Breast epithelium (tissue), 4 donors: ENCODE results near the gene CAPG. TPM values are rescaled to one million over a fixed set of nuclear protein-coding genes. Genes with fewer than 3 reads are reported as not detected.
"Not testable (repeated sequence)": the region's sequence is repeated elsewhere in the genome, so short reads cannot be mapped to it uniquely, and the experiment has no call there.

Experiments
- DNase-seq, 2 donors: peaks; one replicate each; pipeline ENCODE4 v3.0.0-alpha.2; 2019; ENCODE audit warnings: low spot score in 2 of 2
- H3K27ac ChIP-seq, 2 donors: fragments of 200-600 bp; sonication (generic) in 1 of 2; one replicate each; pipeline ENCODE4 v1.5.1; 2016 to 2019; ENCODE audit warnings: mild to moderate bottlenecking in 1 of 2
- H3K27me3 ChIP-seq, 2 donors: fragments of 200-600 bp; sonication (generic) in 1 of 2; one replicate each; pipeline versions ENCODE4 v1.5.1 to v1.6.0; 2017 to 2019; ENCODE audit warnings: control low read depth in 1 of 2, mild to moderate bottlenecking in 1 of 2
- H3K36me3 ChIP-seq: fragments of 200-600 bp; one replicate; pipeline ENCODE4 v1.5.1; 2019
- H3K4me1 ChIP-seq, 2 donors: fragments of 200-600 bp; sonication (generic); one replicate each; pipeline ENCODE4 v1.5.1; 2016 to 2019; ENCODE audit warnings: control low read depth in 1 of 2
- H3K4me3 ChIP-seq, 3 donors: fragments of 200-600 bp; sonication (generic); 1 replicate in 2 of 3; 2 replicates in 1 of 3; pipeline ENCODE4 v1.5.1; 2016 to 2019; ENCODE audit warnings: mild to moderate bottlenecking in 3 of 3, moderate library complexity in 2 of 3
- H3K9me3 ChIP-seq, 2 donors: fragments of 200-600 bp; sonication (generic) in 1 of 2; one replicate each; pipeline ENCODE4 v1.5.1; 2016 to 2019; ENCODE audit warnings: control low read depth in 1 of 2
- CTCF ChIP-seq, 3 donors: fragments of 450-650 bp; IDR thresholded peaks; one replicate each; pipeline ENCODE4 v1.5.1; 2016 to 2017; ENCODE audit warnings: antibody characterized with exemption in 3 of 3, mild to moderate bottlenecking in 3 of 3, moderate library complexity in 3 of 3
- POLR2A ChIP-seq: fragments of 450-650 bp; IDR thresholded peaks from one replicate; pipeline ENCODE4 v1.6.1; 2016; ENCODE audit warnings: antibody characterized with exemption, mild to moderate bottlenecking, moderate library complexity
- POLR2AphosphoS5 ChIP-seq, 3 donors: sonication (generic); formaldehyde crosslinking; IDR thresholded peaks; one replicate each; pipeline ENCODE4 v1.6.1; 2017; ENCODE audit warnings: antibody characterized with exemption in 3 of 3
- intact Hi-C: fragments of 100-400 bp; cut with DNase I; formaldehyde crosslinking; loops from one replicate; pipeline ENCODE4 v1.15.1; 2023; ENCODE audit warnings: low total_unique reads
- total RNA-seq, 3 donors: library from RNA; depleted of rRNA; stranded (reverse); fragments of >200 nt; gene quantifications; one replicate each; pipeline ENCODE4 v1.1.0, GENCODE V29; 2016

CAPG gene
- total RNA-seq, 3 donors from 2014 or later, result 102 to 254 (median 109) TPM

GRCh38 chr2:85369500-85369899 is 40.7 kb downstream of the CAPG start:
- Histone ChIP-seq H3K4me1 (no peaks in the 10 kb centered on the region), H3K27me3 (no peaks in the 10 kb centered on the region), H3K27ac (peak overlapping the region in 1 of 2 donors; percentile 77), H3K9me3 (no peaks in the 10 kb centered on the region), H3K36me3 (no peaks in the 10 kb centered on the region), H3K4me3 (no peak overlapping the region)
- TF ChIP-seq POLR2A (no peak), CTCF (IDR thresholded peaks at IDR 0.05) (no peak), POLR2AphosphoS5 (IDR thresholded peaks at IDR 0.05) (no peak)
- intact Hi-C loops, result no loop called here
- DNase-seq, result peak in 1 of 2 donors; percentile 60

DNA sequence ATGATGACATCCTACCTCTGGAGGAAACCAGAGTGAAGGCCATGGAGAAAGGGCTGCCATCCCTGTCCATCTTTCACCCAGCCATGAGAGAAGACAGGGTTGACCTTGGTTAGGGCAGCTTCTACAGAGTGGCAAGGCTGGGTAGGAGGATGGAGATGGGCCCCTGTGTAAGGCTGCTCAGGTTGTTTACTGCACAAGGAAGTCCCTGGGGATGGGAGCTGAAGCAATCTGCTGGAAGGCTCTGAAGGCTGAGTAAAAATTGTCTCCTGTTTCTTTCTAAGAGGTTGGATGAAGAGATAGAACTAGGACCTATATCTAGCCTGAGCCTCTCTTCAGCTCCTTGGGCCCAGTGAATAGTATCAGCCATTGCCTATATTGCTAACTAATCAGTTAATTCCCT is 41.2 kb downstream of the CAPG start:
- Histone ChIP-seq H3K4me3 (no peak overlapping the region), H3K4me1 (no peaks in the 10 kb centered on the region), H3K9me3 (no peaks in the 10 kb centered on the region), H3K27me3 (no peaks in the 10 kb centered on the region), H3K27ac (peak overlapping the region in 1 of 2 donors; percentile 77), H3K36me3 (no peaks in the 10 kb centered on the region)
- TF ChIP-seq POLR2A, result no peak
- no peak for TF ChIP-seq POLR2AphosphoS5 (IDR thresholded peaks at IDR 0.05)
- TF ChIP-seq CTCF (IDR thresholded peaks at IDR 0.05), result no peak
- peak in 1 of 2 donors; percentile 15 for DNase-seq
- intact Hi-C loops, result no loop called here

GRCh38 chr2:85367180-85367579 is 43.0 kb downstream of the CAPG start:
- DNase-seq, result no peak
- Histone ChIP-seq H3K4me3 (no peak overlapping the region), H3K9me3 (no peaks in the 10 kb centered on the region), H3K36me3 (no peaks in the 10 kb centered on the region), H3K27ac (no peak overlapping the region), H3K27me3 (no peaks in the 10 kb centered on the region), H3K4me1 (no peaks in the 10 kb centered on the region)
- intact Hi-C loops, result no loop called here
- no peak for TF ChIP-seq POLR2AphosphoS5 (IDR thresholded peaks at IDR 0.05)
- TF ChIP-seq CTCF (IDR thresholded peaks at IDR 0.05), result no peak
- no peak for TF ChIP-seq POLR2A

DNA sequence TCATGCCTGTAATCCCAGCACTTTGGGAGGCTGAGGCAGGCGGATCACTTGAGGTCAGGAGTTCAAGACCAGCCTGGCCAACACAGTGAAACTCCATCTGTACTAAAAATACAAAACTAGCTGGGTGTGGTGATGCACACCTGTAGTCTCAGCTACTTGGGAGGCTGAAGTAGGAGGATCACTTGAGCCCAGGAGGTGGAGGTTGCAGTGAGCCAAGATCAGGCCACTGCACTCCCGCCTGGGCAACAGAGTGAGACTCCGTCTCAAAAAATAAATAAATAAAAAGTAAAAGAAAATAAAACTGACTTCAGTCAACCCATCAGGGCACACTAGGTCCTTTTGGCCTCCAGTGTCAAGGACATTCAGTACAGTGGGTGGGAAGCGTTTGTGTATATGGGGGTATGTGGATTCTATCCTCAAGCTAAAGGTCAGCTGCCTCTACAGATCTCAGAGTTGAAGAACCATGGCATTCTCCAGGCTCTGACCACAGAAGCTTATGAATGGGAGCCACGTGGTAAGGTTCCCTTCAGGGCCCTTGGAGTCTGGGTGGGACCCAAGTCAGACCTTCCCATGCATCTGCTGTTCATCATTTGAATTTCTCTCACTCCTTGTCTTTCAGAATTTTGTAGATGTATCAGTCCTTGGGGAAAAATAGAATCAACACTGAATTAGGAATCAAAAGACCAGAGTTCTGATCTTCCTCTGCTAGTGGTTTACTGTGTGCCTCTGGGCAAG is 47.3 kb downstream of the CAPG start:
- H3K27ac ChIP-seq, DNase-seq, H3K4me3 ChIP-seq, intact Hi-C loops, H3K36me3 ChIP-seq, H3K9me3 ChIP-seq, H3K27me3 ChIP-seq, H3K4me1 ChIP-seq: not testable (repeated sequence)

GRCh38 chr2:85357736-85358135 is 52.4 kb downstream of the CAPG start:
- TF ChIP-seq CTCF (IDR thresholded peaks at IDR 0.05) (no peak), POLR2AphosphoS5 (IDR thresholded peaks at IDR 0.05) (no peak), POLR2A (no peak)
- Histone ChIP-seq H3K27me3 (no peaks in the 10 kb centered on the region), H3K4me3 (no peak overlapping the region), H3K36me3 (no peaks in the 10 kb centered on the region), H3K4me1 (peaks cover 4 to 7% of the 10 kb centered on the region in 2 donors), H3K9me3 (no peaks in the 10 kb centered on the region), H3K27ac (peak overlapping the region in 1 of 2 donors; percentile 13)
- intact Hi-C loops, result no loop called here
- DNase-seq, result no peak
